DOHH2 (cell line): Measurements from ENCODE around the gene LYRM4.

Experiments
- CTCF ChIP-seq: fragments of 200-600 bp; sonication (generic); IDR thresholded peaks from one replicate; pipeline ENCODE4 v1.5.1; 2014; ENCODE audit warnings: antibody characterized with exemption, mild to moderate bottlenecking, low read depth, low read length; ENCODE audit not compliant: poor library complexity, severe bottlenecking
- EZH2phosphoT487 ChIP-seq: fragments of 200-600 bp; sonication (generic); IDR thresholded peaks from 2 replicates; pipeline ENCODE4 v1.6.1; 2017; ENCODE audit warnings: borderline replicate concordance, mild to moderate bottlenecking, antibody characterized with exemption, low read length, moderate library complexity, mixed read lengths

GRCh38 chr6:5124526-5124925 lies 136.2 kb downstream of the LYRM4 start:
- no peak for TF ChIP-seq CTCF
- TF ChIP-seq EZH2phosphoT487: no peak
